ENCODE data around the gene HAGHL.

Gene HAGHL

DNA sequence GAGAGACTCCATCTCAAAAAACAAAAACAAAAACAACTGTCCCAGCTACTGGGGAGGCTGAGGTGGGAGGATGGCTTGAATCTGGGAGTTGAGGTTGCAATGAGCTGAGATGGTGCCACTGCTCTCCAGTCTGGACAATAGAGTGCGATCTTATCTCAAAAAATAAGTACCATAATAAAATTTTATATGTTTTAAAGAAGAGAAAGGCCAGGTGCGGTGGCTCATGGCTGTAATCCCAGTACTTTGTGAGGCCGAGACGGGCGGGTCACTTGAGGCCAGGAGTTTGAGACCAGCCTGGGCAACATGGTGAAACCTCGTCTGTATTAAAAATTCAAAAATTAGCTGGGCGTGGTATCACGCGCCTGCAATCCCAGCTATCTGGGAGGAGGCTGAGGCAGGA, 49.9 kb downstream of the HAGHL start:
- DNase-seq: no peak

DNA sequence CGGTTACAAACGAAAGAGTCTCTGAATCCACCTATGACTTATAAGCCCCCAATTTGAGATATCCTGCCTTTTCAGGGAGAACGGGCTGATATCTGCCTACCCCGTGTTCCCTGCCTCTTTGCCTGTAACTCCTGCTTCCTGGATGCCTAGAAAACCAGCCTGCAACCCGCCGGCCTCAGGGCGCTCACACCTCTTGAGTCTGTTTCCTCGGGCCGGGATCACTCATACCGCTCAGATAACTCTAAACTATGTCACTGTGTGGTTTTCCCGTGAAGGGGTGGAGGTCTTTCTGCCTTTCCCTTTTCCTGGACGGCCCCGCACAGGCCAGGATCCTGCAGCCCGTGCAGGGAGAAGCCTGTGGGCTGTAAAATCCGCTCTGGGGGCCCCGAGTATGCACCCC, 50.9 kb downstream of the HAGHL start:
- DNase-seq: no peak

DNA sequence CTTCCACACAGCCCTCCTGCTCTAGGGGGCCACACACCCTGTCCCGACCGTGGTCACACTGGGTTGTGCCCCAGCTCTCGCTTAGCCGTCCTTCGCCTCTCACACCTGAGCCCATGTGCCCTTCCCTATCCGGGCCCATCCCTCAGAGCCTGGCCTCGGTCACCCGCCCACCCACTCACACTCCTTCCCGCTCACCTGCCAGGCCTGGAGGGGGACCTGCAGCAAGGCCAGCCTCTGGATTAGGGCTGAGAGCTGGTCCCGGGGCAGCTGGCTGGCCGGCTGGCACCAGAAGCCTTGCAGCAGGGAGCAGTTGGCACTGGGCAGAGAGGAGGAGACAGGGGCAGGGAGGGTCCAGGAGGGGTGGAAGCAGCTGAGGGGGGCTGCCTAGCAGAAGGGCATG, 51.5 kb downstream of the HAGHL start:
- DNase-seq: no peak

DNA sequence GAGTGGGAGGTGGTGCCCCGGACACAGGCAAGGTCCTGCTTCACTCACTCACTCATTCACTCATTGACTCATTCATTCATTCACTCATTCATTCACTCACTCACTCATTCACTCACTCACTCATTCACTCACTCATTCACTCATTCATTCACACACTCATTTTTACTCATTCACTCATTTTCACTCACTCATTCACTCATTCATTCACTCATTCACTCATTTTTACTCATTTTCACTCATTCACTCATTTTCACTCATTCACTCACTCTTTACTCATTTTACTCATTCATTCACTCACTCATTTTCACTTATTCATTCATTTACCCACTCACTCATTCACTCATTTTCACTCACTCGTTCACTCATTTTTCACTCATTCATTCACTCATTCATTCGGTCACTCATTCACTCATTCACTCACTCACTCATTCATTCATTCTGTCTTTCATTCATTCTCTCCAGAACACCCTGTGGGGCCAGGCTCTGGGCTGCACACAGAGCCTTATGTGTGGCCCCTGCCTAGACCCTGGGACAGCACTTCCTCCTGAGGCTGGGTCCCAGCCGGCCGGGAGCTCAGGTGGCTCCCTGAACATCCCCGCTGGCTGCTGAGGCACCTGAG, 52.1 kb downstream of the HAGHL start:
- no peak for DNase-seq

All from DMS79 (cell line).